Esophagus squamous epithelium (tissue), 5 donors: ENCODE measurements around the gene MAN1B1. TPM values are rescaled to one million over a fixed set of nuclear protein-coding genes. Genes with fewer than 3 reads are reported as not detected.

Experiments
- DNase-seq: peaks from one replicate; lab custom pipeline; 2025; lab: John Stamatoyannopoulos, UW
- H3K27ac ChIP-seq, 4 donors: fragments of 200-600 bp; sonication (generic); one replicate each; pipeline ENCODE4 v1.5.1; 2016 to 2019; ENCODE audit warnings: mild to moderate bottlenecking in 1 of 4
- H3K27me3 ChIP-seq, 4 donors: fragments of 200-600 bp; sonication (generic); 1 replicate in 3 of 4; 2 replicates in 1 of 4; pipeline versions ENCODE4 v1.5.1 to v1.6.0; 2017 to 2021; ENCODE audit warnings: antibody characterized with exemption in 1 of 4
- H3K36me3 ChIP-seq, 3 donors: fragments of 200-600 bp; sonication (generic); one replicate each; pipeline ENCODE4 v1.5.1; 2016 to 2019
- H3K4me1 ChIP-seq, 3 donors: fragments of 200-600 bp; sonication (generic); one replicate each; pipeline ENCODE4 v1.5.1; 2017 to 2019
- H3K4me3 ChIP-seq, 4 donors: fragments of 200-600 bp; sonication (generic); 1 replicate in 3 of 4; 2 replicates in 1 of 4; pipeline ENCODE4 v1.5.1; 2016 to 2019; ENCODE audit warnings: mild to moderate bottlenecking in 2 of 4, moderate library complexity in 1 of 4
- H3K9me3 ChIP-seq, 3 donors: fragments of 200-600 bp; sonication (generic); one replicate each; pipeline ENCODE4 v1.5.1; 2016 to 2019
- CTCF ChIP-seq, 6 experiments: fragments of 450-650 bp in 4 of 6; fragments of 200-600 bp in 2 of 6; sonication (generic) in 2 of 6; IDR thresholded peaks; one replicate each; pipeline ENCODE4 v1.5.1; 2016 to 2019; ENCODE audit warnings: antibody characterized with exemption in 6 of 6, mild to moderate bottlenecking in 4 of 6, moderate library complexity in 4 of 6
- POLR2A ChIP-seq, 4 donors: fragments of 450-650 bp; IDR thresholded peaks; one replicate each; pipeline ENCODE4 v1.6.1; 2017; ENCODE audit warnings: antibody characterized with exemption in 4 of 4, mild to moderate bottlenecking in 4 of 4, moderate library complexity in 3 of 4
- WGBS, 2 donors: methylation state at CpG; one replicate each; pipeline ENCODE4 v1.1.5; 2018; 5-methylcytosine and 5-hydroxymethylcytosine counted together
- intact Hi-C: fragments of 100-400 bp; cut with DNase I; formaldehyde crosslinking; loops from one replicate; pipeline ENCODE4 v1.15.0; 2022
- total RNA-seq, 4 donors: library from RNA; depleted of rRNA; stranded (reverse); fragments of >200 nt; gene quantifications; one replicate each; pipeline ENCODE4 v1.1.0, GENCODE V29; 2016
- donor health status: DM: yes; HTN: yes; CAD: no.

MAN1B1 gene
- total RNA-seq, 4 donors from 2014 or later = 25.6 to 50.9 (median 39.4) TPM

GRCh38 chr9:137145731-137146526, 59.1 kb downstream of the MAN1B1 start:
- no peak for DNase-seq
- Histone ChIP-seq H3K4me1 (no peaks in the 10 kb centered on the region), H3K27ac (no peak overlapping the region), H3K36me3 (no peaks in the 10 kb centered on the region), H3K27me3 (peaks cover 0 to 83% (median 0%) of the 10 kb centered on the region in 4 donors), H3K4me3 (no peak overlapping the region), H3K9me3 (peaks cover 0 to 5% (median 0%) of the 10 kb centered on the region in 3 donors)
- TF ChIP-seq POLR2A (IDR thresholded peaks at IDR 0.05) (no peak), CTCF (IDR thresholded peaks at IDR 0.05) (no peak)
- 58 to 62% methylated on average over 12 to 14 of the region's 49 CpGs for WGBS, 2 donors
- intact Hi-C loops = no loop called here

- Histone ChIP-seq H3K27ac (no peak overlapping the region), H3K36me3 (no peaks in the 10 kb centered on the region), H3K9me3 (peaks cover 0 to 8% (median 0%) of the 10 kb centered on the region in 3 donors), H3K4me3 (no peak overlapping the region), H3K4me1 (no peaks in the 10 kb centered on the region), H3K27me3 (peaks cover 0 to 77% (median 0%) of the 10 kb centered on the region in 4 donors)
- TF ChIP-seq POLR2A (IDR thresholded peaks at IDR 0.05) (no peak), CTCF (IDR thresholded peaks at IDR 0.05) (no peak)
- DNase-seq = no peak
- intact Hi-C loops = no loop called here
- WGBS, 2 donors = no CpG with 5 or more reads among the region's 9 CpGs
These were observed 59.7 kb downstream of the MAN1B1 start for GRCh38 chr9:137146527-137146918.

- WGBS, 2 donors = 76 to 81% methylated on average over 3 to 17 of the region's 26 CpGs
- TF ChIP-seq CTCF (IDR thresholded peaks at IDR 0.05) = no peak
- TF ChIP-seq POLR2A (IDR thresholded peaks at IDR 0.05) = no peak
- DNase-seq = no peak
These were observed 60.5 kb downstream of the MAN1B1 start for GRCh38 chr9:137147091-137147792.

GRCh38 chr9:137147793-137148160, 61.0 kb downstream of the MAN1B1 start:
- DNase-seq = no peak
- Histone ChIP-seq H3K27me3 (peaks cover 0 to 64% (median 0%) of the 10 kb centered on the region in 4 donors), H3K36me3 (no peaks in the 10 kb centered on the region), H3K4me1 (no peaks in the 10 kb centered on the region), H3K9me3 (peaks cover 0 to 8% (median 0%) of the 10 kb centered on the region in 3 donors), H3K4me3 (no peak overlapping the region), H3K27ac (no peak overlapping the region)
- intact Hi-C loops = no loop called here
- WGBS, 2 donors = 29% methylated on average over 15 of the region's 24 CpGs; no CpG with 5 or more reads in 1 of the 2 donors
- no peak for TF ChIP-seq CTCF (IDR thresholded peaks at IDR 0.05)
- TF ChIP-seq POLR2A (IDR thresholded peaks at IDR 0.05) = no peak

More at GRCh38 chr9:137147091-137147792, 60.5 kb downstream of the MAN1B1 start:
- no peaks in the 10 kb centered on the region for H3K4me1 ChIP-seq
- peaks cover 0 to 8% (median 0%) of the 10 kb centered on the region in 3 donors for H3K9me3 ChIP-seq
- peaks cover 0 to 69% (median 0%) of the 10 kb centered on the region in 4 donors for H3K27me3 ChIP-seq
- no peak overlapping the region for H3K4me3 ChIP-seq
- H3K36me3 ChIP-seq = no peaks in the 10 kb centered on the region
- intact Hi-C loops = no loop called here
- H3K27ac ChIP-seq = no peak overlapping the region

- Histone ChIP-seq H3K27me3 (peaks cover 0 to 59% (median 0%) of the 10 kb centered on the region in 4 donors), H3K9me3 (peaks cover 0 to 8% (median 0%) of the 10 kb centered on the region in 3 donors), H3K4me3 (no peak overlapping the region), H3K4me1 (no peaks in the 10 kb centered on the region), H3K36me3 (no peaks in the 10 kb centered on the region), H3K27ac (no peak overlapping the region)
- DNase-seq = no peak
- 52% methylated on average over 4 of the region's 27 CpGs; no CpG with 5 or more reads in 1 of the 2 donors for WGBS, 2 donors
- intact Hi-C loops = no loop called here
- TF ChIP-seq POLR2A (IDR thresholded peaks at IDR 0.05) = no peak
- no peak for TF ChIP-seq CTCF (IDR thresholded peaks at IDR 0.05)
These were observed 61.5 kb downstream of the MAN1B1 start for GRCh38 chr9:137148242-137148641.
